ENCODE data around the gene ARHGAP42. TPM values are rescaled to one million over a fixed set of nuclear protein-coding genes. Genes with fewer than 3 reads are reported as not detected.
A peak's percentile ranks its signal among the peaks of the same experiment; 100 is the strongest.

ARHGAP42 gene
- total and polyA plus RNA-seq, 2 experiments from 2014 or later, result 0.74 to 2.7 TPM

DNA sequence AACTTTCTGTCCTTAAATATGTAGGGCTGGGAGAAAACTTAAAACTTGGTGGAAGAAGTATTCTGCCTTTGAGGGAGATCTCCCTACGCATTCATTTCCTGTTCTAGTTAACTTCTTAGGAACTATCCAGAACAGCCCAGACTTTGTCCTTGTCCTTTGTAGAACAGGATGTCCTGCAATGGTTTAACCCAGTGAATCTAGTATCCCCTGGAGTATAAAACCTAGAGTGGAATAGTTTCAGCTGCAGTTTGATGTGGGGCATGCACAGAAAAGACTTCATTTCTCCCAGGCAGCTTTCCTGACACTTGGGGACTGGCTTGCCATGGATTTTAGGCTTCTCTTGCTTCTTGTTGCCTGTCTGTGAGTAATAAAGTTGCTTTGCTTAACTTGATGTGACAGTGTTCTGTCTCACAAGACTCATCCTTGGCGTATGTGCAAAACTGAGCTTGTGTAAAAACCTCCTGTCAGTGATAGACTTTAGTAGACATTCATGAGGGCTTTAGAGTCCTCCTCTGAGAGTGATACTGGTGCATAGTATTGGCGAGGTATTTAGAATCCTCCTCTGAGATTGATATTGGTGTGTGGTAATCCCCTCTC lies 28.2 kb downstream of the ARHGAP42 start:
- H3K4me3 ChIP-seq, result no peak overlapping the region
- no peaks in the 10 kb centered on the region for H3K79me2 ChIP-seq (ENCODE audit: insufficient read depth)
- no peaks in the 10 kb centered on the region for H3K36me3 ChIP-seq (ENCODE audit: low read depth)
- no peak for DNase-seq
- no peaks in the 10 kb centered on the region for H4K20me1 ChIP-seq (ENCODE audit: insufficient read depth)
- peaks cover 8% of the 10 kb centered on the region; the same call in 1 of the 2 replicates for H3F3A ChIP-seq (ENCODE audit: insufficient read depth)
- H3K4me2 ChIP-seq (ENCODE audit: unreplicated experiment), result no peak overlapping the region
- no peak overlapping the region for H3K9ac ChIP-seq
- H3K27ac ChIP-seq, result no peak overlapping the region
- no peak overlapping the region for H2AFZ ChIP-seq
- no peaks in the 10 kb centered on the region for H3K9me3 ChIP-seq (ENCODE audit: low read depth)
- WGBS, 2 experiments (ENCODE audit: low coverage in 1 of 2, low lambda C conversion rate in 2 of 2, missing lambda C conversion rate in 2 of 2), result 92 to 95% methylated on average over 3 of the region's 3 CpGs
- in situ Hi-C loops (cut with MboI), result no loop called here
- H3K4me1 ChIP-seq (ENCODE audit: insufficient read depth), result peaks cover 10% of the 10 kb centered on the region
- H3K27me3 ChIP-seq (replicated peaks; ENCODE audit: insufficient read depth), result no peaks in the 10 kb centered on the region
- TF ChIP-seq EZH2phosphoT487 (IDR thresholded peaks at IDR 0.05; ENCODE audit: insufficient read depth, low read depth), result no peak
- TF ChIP-seq EZH2 (IDR thresholded peaks at IDR 0.05; ENCODE audit: insufficient read depth, poor library complexity, severe bottlenecking), result no peak
- no peaks in the 10 kb centered on the region for H3K9me2 ChIP-seq (ENCODE audit: insufficient read depth)

DNA sequence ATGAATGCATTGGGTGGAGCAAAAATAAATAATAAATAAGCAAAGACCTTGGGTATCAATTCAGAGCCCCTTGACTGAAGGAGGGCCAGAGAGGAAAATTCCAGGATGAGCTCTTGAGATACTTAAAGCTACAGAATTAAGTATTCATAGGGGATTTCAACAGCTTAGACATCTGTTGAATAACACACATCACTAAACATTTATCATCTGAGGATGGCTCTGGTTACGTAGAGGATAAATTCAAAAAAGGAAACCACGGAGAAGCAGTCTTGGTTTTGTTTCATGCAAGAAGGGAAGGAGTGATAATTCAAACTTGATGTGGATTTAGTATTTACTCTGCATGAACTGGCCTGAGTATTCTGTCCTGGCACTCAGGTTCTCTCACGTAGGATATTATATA lies 29.8 kb downstream of the ARHGAP42 start:
- Histone ChIP-seq H3K9me3 (ENCODE audit: low read depth) (no peaks in the 10 kb centered on the region), H2AFZ (no peak overlapping the region), H3F3A (ENCODE audit: insufficient read depth) (peaks cover 8% of the 10 kb centered on the region; the same call in 1 of the 2 replicates), H3K27me3 (replicated peaks; ENCODE audit: insufficient read depth) (no peaks in the 10 kb centered on the region), H3K79me2 (ENCODE audit: insufficient read depth) (no peaks in the 10 kb centered on the region), H3K9ac (no peak overlapping the region), H3K36me3 (ENCODE audit: low read depth) (no peaks in the 10 kb centered on the region), H3K9me2 (ENCODE audit: insufficient read depth) (no peaks in the 10 kb centered on the region), H4K20me1 (ENCODE audit: insufficient read depth) (no peaks in the 10 kb centered on the region), H3K4me1 (ENCODE audit: insufficient read depth) (peaks cover 10% of the 10 kb centered on the region), H3K4me2 (ENCODE audit: unreplicated experiment) (no peak overlapping the region), H3K4me3 (no peak overlapping the region), H3K27ac (no peak overlapping the region)
- no peak for DNase-seq
- in situ Hi-C loops (cut with MboI), result no loop called here
- WGBS, 2 experiments (ENCODE audit: low coverage in 1 of 2, low lambda C conversion rate in 2 of 2, missing lambda C conversion rate in 2 of 2), result 83 to 88% methylated on average over 3 of the region's 3 CpGs
- TF ChIP-seq EZH2phosphoT487 (IDR thresholded peaks at IDR 0.05; ENCODE audit: insufficient read depth, low read depth) (no peak), EZH2 (IDR thresholded peaks at IDR 0.05; ENCODE audit: insufficient read depth, poor library complexity, severe bottlenecking) (no peak)

DNA sequence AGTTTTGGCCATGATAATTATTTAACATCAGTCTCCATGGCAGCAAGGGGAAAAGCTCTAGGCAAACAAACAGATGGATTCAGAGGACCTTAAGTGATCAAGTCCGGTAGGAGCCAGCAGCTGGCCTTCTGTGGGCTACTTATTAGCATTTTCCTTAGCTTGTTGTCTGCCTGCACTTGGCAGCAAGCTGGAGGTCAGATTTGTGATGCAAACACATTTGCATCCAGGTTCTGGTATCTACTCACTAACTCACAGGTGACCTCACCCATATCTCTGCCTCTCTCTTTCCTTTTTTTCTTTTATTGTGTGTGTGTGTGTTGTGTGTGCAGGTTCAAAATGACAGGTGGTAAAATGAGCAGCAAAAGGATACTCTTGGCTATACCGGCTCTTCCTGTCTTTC lies 32.3 kb downstream of the ARHGAP42 start:
- in situ Hi-C loops (cut with MboI), result no loop called here
- Histone ChIP-seq H3K9me2 (ENCODE audit: insufficient read depth) (no peaks in the 10 kb centered on the region), H3K27me3 (replicated peaks; ENCODE audit: insufficient read depth) (no peaks in the 10 kb centered on the region), H3K4me2 (ENCODE audit: unreplicated experiment) (peak overlapping the region; percentile 37), H3K9ac (no peak overlapping the region), H3K27ac (no peak overlapping the region), H3K4me1 (ENCODE audit: insufficient read depth) (peaks cover 10% of the 10 kb centered on the region), H3K9me3 (ENCODE audit: low read depth) (no peaks in the 10 kb centered on the region), H3K36me3 (ENCODE audit: low read depth) (no peaks in the 10 kb centered on the region), H3K79me2 (ENCODE audit: insufficient read depth) (no peaks in the 10 kb centered on the region), H4K20me1 (ENCODE audit: insufficient read depth) (no peaks in the 10 kb centered on the region), H2AFZ (0 out of 2 replicates have a peak overlapping the region, but pooled peaks have one; percentile 15), H3F3A (ENCODE audit: insufficient read depth) (peaks cover 8% of the 10 kb centered on the region; the same call in 1 of the 2 replicates), H3K4me3 (no peak overlapping the region)
- 34 to 40% methylated on average over 2 of the region's 2 CpGs for WGBS, 2 experiments (ENCODE audit: low coverage in 1 of 2, low lambda C conversion rate in 2 of 2, missing lambda C conversion rate in 2 of 2)
- TF ChIP-seq EZH2 (IDR thresholded peaks at IDR 0.05; ENCODE audit: insufficient read depth, poor library complexity, severe bottlenecking) (no peak), EZH2phosphoT487 (IDR thresholded peaks at IDR 0.05; ENCODE audit: insufficient read depth, low read depth) (no peak)
- peak; percentile 19 for DNase-seq

DNA sequence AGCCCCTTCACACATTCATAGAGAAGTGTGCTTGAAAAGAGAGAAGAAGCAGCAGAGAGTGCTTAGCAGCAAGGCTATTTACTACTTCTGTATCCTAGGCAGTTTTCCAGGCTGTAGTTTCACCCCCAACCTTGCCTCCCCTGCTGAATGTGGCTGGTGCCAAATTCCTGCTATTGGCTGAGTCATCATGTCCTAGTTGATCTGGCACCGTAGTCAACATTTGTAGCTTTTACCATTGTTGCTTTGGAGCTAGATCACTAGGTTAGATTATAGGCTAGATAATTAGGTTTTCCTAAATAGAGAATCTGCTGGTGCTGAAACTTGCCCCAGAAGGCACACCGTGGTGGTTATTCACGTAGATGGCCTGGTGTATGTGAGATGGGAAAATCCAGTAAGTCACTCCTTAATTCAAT lies 32.7 kb downstream of the ARHGAP42 start:
- in situ Hi-C loops (cut with MboI), result no loop called here
- 15 to 22% methylated on average over 3 of the region's 3 CpGs for WGBS, 2 experiments (ENCODE audit: low coverage in 1 of 2, low lambda C conversion rate in 2 of 2, missing lambda C conversion rate in 2 of 2)
- Histone ChIP-seq H3F3A (ENCODE audit: insufficient read depth) (peaks cover 8% of the 10 kb centered on the region; the same call in 1 of the 2 replicates), H3K27me3 (replicated peaks; ENCODE audit: insufficient read depth) (no peaks in the 10 kb centered on the region), H3K4me1 (ENCODE audit: insufficient read depth) (peaks cover 10% of the 10 kb centered on the region), H4K20me1 (ENCODE audit: insufficient read depth) (no peaks in the 10 kb centered on the region), H3K27ac (no peak overlapping the region), H3K9me3 (ENCODE audit: low read depth) (no peaks in the 10 kb centered on the region), H3K36me3 (ENCODE audit: low read depth) (no peaks in the 10 kb centered on the region), H3K9me2 (ENCODE audit: insufficient read depth) (no peaks in the 10 kb centered on the region), H2AFZ (0 out of 2 replicates have a peak overlapping the region, but pooled peaks have one; percentile 15), H3K4me2 (ENCODE audit: unreplicated experiment) (peak overlapping the region; percentile 37), H3K79me2 (ENCODE audit: insufficient read depth) (no peaks in the 10 kb centered on the region), H3K4me3 (no peak overlapping the region), H3K9ac (no peak overlapping the region)
- TF ChIP-seq EZH2phosphoT487 (IDR thresholded peaks at IDR 0.05; ENCODE audit: insufficient read depth, low read depth) (no peak), EZH2 (IDR thresholded peaks at IDR 0.05; ENCODE audit: insufficient read depth, poor library complexity, severe bottlenecking) (no peak)
- DNase-seq, result peak; percentile 85
